ENCODE results near the gene RPL22L1. TPM values are rescaled to one million over a fixed set of nuclear protein-coding genes. Genes with fewer than 3 reads are reported as not detected.

The RPL22L1 gene
- total and polyA plus RNA-seq, 4 donors = 21.3 to 252 (median 114) TPM

DNA sequence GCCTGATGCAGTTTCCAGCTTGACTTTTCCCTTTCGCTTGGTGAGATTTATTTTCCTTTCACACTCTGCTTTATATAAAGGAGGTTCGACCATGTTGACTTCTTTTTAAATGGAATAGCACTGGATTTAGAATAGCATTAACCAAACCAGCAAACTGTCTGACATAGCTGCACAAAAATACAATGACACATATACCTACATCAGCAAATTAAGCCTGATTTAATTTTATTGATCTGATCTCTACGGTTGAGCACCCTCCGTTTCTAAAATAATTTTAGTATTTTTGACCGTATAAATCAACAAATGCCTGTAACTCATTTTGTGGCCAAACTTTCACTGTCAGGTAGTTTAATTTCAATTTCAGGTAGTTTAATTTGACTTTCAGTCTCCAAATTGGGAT, 44.2 kb upstream of the RPL22L1 start:
- TF ChIP-seq, protein P1, sequence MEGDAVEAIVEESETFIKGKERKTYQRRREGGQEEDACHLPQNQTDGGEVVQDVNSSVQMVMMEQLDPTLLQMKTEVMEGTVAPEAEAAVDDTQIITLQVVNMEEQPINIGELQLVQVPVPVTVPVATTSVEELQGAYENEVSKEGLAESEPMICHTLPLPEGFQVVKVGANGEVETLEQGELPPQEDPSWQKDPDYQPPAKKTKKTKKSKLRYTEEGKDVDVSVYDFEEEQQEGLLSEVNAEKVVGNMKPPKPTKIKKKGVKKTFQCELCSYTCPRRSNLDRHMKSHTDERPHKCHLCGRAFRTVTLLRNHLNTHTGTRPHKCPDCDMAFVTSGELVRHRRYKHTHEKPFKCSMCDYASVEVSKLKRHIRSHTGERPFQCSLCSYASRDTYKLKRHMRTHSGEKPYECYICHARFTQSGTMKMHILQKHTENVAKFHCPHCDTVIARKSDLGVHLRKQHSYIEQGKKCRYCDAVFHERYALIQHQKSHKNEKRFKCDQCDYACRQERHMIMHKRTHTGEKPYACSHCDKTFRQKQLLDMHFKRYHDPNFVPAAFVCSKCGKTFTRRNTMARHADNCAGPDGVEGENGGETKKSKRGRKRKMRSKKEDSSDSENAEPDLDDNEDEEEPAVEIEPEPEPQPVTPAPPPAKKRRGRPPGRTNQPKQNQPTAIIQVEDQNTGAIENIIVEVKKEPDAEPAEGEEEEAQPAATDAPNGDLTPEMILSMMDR (IDR thresholded peaks at IDR 0.05; ENCODE audit: control extremely low read depth, extremely low read depth) = no peak
- Histone ChIP-seq H3K9ac (ENCODE audit: insufficient read depth in 1 of 2, low read length in 2 of 2) (no peak overlapping the region), H3K9me3 (ENCODE audit: control insufficient read depth in 4 of 4, insufficient read depth in 3 of 4, low read length in 3 of 4) (peaks cover 0 to 19% (median 5%) of the 10 kb centered on the region in 4 donors), H3K27me3 (ENCODE audit: control insufficient read depth in 3 of 3, insufficient read depth in 3 of 3, low read length in 2 of 3) (no peaks in the 10 kb centered on the region), H3K27ac (ENCODE audit: low read depth in 1 of 2, low read length in 1 of 2) (no peak overlapping the region), H3K36me3 (ENCODE audit: control insufficient read depth in 4 of 4, insufficient read depth in 4 of 4, low read length in 4 of 4) (no peaks in the 10 kb centered on the region), H3K4me1 (ENCODE audit: control insufficient read depth in 5 of 5, insufficient read depth in 5 of 5, low read length in 5 of 5) (no peaks in the 10 kb centered on the region), H3K4me3 (no peak overlapping the region)
- WGBS, 2 donors = 93% methylated on average over 5 of the region's 5 CpGs
- ATAC-seq (ENCODE audit: insufficient read depth, low FRiP score) (no peak), DNase-seq (no peak)

DNA sequence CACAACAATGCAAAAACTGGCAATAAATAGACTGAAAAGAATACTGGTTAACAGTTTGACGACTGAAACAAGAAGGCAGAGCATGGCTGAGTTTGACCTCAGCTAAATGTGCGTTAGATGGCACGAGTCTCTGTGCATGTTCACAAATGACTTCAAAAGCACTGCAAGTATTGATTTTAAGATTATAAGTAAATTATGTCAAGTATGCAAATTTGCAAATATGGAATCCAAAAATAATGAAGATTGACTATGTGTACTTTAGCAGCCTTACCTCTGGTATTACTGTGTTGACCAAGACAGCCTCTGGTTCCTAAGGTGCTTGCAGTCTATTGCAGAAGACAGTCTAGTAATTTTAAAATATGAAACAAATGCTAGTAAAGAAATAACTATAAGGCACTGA, 41.1 kb upstream of the RPL22L1 start:
- peaks cover 0 to 13% (median 0%) of the 10 kb centered on the region in 3 donors for H3K27me3 ChIP-seq (ENCODE audit: control insufficient read depth in 3 of 3, insufficient read depth in 3 of 3, low read length in 2 of 3)
- H3K4me1 ChIP-seq (ENCODE audit: control insufficient read depth in 5 of 5, insufficient read depth in 5 of 5, low read length in 5 of 5) = peaks cover 0 to 14% (median 4%) of the 10 kb centered on the region in 5 donors
- 96 to 98% methylated on average over 3 of the region's 3 CpGs for WGBS, 2 donors
- no peaks in the 10 kb centered on the region for H3K36me3 ChIP-seq (ENCODE audit: control insufficient read depth in 4 of 4, insufficient read depth in 4 of 4, low read length in 4 of 4)
- H3K9ac ChIP-seq (ENCODE audit: insufficient read depth in 1 of 2, low read length in 2 of 2) = no peak overlapping the region
- TF ChIP-seq, protein P1 (IDR thresholded peaks at IDR 0.05; ENCODE audit: control extremely low read depth, extremely low read depth) = no peak
- no peak overlapping the region for H3K4me3 ChIP-seq
- no peak for DNase-seq
- H3K9me3 ChIP-seq (ENCODE audit: control insufficient read depth in 4 of 4, insufficient read depth in 3 of 4, low read length in 3 of 4) = peaks cover 0 to 10% (median 5%) of the 10 kb centered on the region in 4 donors
- no peak overlapping the region for H3K27ac ChIP-seq (ENCODE audit: low read depth in 1 of 2, low read length in 1 of 2)
- ATAC-seq (ENCODE audit: insufficient read depth, low FRiP score) = no peak

DNA sequence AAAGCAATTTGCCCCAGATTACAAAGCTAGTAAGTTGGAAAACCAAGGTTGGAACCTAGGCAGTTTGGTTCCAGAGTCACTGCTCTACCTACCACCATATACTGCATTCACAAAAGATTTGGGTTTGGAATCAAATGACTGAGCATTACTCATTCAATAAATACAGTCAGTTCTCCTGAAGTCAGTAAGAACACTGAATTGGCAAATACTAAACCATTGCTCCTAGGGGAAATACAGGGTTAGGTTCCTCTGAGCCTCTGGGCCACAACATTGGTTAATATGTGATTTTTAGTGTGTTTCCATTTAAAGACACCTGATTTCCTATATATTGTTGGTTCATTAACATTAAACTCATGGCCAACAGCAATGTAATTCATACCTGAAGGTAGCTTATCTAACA, 40.5 kb upstream of the RPL22L1 start:
- no peaks in the 10 kb centered on the region for H3K36me3 ChIP-seq (ENCODE audit: control insufficient read depth in 4 of 4, insufficient read depth in 4 of 4, low read length in 4 of 4)
- peaks cover 0 to 13% (median 0%) of the 10 kb centered on the region in 3 donors for H3K27me3 ChIP-seq (ENCODE audit: control insufficient read depth in 3 of 3, insufficient read depth in 3 of 3, low read length in 2 of 3)
- peaks cover 0 to 10% (median 5%) of the 10 kb centered on the region in 4 donors for H3K9me3 ChIP-seq (ENCODE audit: control insufficient read depth in 4 of 4, insufficient read depth in 3 of 4, low read length in 3 of 4)
- no peak overlapping the region for H3K9ac ChIP-seq (ENCODE audit: insufficient read depth in 1 of 2, low read length in 2 of 2)
- H3K4me3 ChIP-seq = no peak overlapping the region
- H3K4me1 ChIP-seq (ENCODE audit: control insufficient read depth in 5 of 5, insufficient read depth in 5 of 5, low read length in 5 of 5) = peaks cover 0 to 14% (median 4%) of the 10 kb centered on the region in 5 donors
- H3K27ac ChIP-seq (ENCODE audit: low read depth in 1 of 2, low read length in 1 of 2) = no peak overlapping the region
- DNase-seq (no peak), ATAC-seq (ENCODE audit: insufficient read depth, low FRiP score) (no peak)
- TF ChIP-seq, protein P1 (IDR thresholded peaks at IDR 0.05; ENCODE audit: control extremely low read depth, extremely low read depth) = no peak

All from lung (tissue), 12 donors.